ENCODE measurements around the gene UBAC2.

The UBAC2 gene

DNA sequence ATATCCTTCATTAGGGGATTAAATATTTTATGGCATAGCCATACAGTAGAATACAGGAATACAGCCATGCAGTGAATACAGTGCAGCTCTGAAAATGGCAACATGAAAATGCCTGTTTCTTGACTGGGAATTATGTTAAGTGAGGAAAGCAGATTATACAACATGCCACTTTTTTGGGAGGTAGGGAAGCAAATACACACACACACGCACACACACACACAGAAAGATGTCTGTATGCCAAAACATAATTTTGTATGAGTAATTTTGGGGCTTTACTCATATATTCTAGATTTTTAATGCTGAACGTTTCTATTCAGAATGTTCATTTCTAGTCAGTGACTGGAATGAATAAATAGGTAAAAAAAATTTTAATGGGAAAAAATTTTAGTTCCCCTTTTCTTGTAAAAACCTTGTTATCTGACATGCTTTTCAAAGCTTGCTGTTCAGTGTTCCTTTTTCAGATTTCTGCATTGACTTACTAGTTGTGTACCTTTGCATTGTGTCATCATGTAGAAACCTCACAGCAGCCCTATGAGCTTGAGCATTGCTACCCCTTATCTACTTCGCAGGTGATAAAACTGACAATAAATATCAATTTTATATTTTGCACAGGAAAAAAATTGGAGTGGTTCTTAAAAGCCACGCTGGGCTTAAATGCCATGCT, 98.7 kb downstream of the UBAC2 start:
- no peak for DNase-seq

DNA sequence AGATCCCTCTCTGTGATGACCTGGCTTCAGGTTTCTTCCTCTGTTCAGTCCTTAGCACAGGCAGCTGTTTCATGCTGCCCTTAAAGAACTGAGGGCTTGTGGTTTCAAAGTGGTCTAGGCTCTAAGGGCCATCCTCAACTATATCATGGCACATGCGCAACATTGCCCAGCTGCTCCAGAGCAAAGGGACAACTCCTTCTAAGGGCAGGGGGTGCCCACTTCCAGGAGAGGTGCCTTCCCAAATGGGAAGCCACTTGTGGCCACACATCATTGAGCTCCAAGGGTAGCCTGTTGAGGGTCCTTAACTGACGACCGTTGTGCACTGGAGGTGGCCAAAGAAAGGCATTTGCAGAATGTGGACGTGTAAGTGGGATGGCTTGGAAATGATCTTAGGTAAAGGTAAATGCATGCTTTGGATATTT, 99.3 kb downstream of the UBAC2 start:
- DNase-seq: no peak

DNA sequence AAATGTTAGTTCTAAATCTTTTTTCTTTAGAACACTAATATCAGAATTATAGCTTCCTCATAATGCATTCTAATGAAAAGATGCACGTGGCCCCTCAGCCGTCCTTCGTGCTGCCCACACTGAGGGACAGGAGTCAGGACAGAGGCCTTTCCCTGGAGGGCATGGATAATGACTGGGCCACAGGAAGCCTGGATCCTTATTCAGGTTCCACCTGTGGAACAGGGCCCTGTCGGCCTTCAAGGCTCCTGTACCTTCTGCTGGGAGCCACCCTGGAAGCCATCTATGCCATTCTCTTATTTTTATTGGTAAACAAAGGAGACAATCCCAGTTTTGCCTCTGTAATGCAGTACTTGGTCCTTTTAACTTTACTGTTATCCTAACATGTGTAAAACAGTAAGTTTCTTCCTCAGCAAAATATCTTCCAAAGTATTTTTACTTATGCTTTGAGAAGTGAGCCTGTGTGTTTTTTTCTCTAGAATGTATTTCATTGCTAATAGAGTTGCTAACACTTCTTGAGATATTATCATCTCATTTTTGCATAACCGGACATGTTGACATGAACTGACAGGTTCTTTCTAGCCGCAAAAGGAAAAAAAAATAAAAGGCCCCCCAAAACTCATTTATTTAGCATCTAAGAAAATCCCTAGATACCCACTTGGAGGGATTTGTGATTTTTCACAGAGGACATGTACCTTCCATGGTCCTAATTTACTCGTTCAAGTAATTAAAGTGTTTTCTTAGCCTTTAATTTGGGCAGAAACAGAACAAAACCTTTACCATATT, 100.6 kb downstream of the UBAC2 start:
- DNase-seq: no peak

DNA sequence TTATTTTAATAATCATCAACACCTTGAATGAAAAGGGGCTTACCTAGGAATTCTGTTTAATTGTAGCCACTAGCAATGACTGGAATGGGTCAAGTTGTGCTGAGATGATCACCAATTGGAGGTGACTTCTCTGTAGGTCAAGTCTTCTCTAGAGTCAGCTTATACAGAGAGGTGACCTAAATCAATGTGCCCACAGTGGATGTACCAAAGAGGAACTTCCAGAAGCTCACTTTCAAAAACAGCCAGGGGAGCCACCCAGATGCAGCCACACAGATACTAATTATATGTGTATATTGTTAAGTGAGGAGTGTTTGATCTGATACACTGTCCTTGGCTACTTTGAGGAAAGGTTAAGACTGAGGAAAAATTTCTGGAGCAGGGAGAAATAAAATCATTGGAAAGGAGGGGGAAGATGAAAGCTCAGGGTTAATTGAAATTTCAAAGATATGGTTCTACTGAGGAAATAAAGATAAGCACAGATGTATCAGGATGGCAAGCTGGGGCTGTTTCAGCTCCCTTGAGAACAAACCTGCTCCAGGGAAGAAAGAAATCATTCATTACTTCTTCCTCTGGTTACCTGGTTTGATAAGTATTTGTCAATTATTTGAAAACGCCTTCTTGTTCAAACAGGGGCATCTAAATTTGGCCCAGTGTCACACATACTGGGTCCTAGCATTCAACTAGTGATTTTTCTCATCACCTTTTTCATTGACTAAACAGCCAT, 101.4 kb downstream of the UBAC2 start:
- no peak for DNase-seq

DNA sequence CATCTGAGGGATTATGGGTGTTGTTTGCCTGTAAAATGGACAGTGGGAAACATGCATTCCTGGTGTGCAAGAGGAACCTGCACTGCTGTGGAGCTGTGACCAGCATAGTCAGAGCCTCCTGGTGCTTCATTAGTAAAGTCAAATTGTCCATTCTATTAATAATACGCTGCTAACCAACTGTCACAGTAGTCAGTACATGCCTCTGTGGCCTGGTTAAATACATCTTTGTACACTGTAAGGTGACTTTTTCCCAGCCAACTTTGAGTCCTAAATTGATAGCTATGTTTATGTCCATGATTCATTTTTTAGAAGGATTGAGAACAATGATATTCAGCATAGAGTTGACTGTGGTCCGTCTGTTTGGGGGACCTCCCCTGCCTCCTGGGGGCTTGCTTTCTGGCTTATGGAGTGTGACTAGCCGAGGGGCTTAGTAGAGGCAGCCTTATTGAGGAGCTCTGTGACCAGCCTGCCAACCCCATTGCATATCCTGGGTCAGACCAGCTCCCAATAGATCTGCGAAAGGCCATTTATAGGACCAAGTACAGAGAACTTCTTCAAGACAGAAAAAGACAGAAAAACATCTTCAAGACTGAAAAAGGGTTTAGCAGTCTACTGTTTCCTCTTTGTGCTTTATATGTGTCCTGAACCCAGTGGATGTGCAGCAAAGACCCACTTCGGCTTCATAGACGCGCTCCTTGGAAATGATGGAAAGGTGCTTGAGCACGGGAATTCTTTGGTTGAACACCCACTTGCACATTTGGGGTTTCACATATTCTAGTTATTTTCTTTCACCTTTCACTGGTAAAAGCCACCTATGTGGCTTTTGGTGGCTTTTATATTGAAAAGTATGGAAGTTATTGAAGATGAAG, 102.2 kb downstream of the UBAC2 start:
- no peak for DNase-seq

DNA sequence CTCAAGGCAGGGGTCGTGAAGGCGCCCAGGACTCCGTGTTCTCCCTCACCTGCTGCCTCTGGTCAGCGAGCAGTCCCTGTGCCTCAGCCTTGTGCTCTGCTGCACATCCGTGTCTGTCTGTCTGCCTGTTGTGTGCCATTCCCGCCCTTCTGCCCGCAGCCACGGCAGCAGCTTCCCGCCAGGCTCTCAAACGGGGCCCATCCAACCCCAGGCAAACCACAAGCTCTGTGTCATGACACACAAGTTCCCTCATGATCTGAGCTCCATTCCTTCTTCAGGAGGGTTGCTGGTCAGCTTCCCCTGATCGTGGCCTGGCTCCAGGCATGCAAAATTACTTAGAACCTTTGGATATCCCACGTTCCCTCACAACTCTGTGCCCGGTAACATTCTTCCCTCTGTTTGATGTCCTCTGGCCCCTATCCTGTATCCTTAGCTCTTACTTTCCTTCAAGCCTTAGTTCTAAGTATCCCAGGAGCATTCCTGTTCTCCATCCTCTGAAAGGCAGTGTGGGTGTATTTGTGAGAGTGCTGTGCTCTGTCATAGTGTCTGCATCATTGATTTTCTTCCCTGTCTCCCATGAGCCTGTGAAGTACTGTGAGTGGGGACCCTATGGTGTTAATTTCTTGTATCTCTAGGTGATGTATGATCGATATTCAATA, 103.3 kb downstream of the UBAC2 start:
- DNase-seq: no peak

DNA sequence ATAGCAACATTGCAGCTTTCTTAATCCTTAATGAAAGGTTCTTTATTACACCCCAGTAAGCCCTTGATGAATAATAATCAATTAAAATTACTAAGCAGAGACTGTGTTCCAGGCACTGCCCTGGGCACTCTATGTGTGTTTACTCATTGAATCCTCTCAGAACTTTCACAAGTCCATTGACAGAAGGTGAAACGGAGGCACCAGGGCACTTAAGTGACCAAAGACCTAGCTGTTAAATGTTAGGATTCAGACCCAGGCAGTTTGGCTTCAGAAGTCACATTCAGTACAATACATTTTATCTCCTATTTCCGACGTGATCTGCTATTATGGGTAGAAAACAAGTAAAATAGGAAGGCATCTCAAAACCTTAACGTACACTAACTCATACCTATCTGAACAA, 103.9 kb downstream of the UBAC2 start:
- no peak for DNase-seq

DNA sequence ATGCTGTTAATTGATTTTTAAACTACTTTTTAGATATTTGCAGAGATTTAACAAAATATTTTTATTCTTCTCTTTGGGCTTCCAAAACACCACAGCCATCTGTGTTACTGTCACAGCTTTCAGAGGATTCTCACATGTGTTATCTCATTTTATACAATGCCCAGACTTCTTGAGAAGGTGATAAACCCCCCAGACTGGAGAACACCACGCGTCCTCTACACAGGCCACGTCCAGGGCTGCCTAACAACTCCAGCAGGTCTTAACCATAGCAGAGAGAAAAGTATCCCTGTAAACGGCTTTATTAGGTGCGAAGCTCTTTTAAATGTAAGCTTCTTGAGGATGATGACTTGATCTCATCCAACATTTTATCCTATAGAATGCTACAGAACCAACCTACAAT, 104.5 kb downstream of the UBAC2 start:
- no peak for DNase-seq

DNA sequence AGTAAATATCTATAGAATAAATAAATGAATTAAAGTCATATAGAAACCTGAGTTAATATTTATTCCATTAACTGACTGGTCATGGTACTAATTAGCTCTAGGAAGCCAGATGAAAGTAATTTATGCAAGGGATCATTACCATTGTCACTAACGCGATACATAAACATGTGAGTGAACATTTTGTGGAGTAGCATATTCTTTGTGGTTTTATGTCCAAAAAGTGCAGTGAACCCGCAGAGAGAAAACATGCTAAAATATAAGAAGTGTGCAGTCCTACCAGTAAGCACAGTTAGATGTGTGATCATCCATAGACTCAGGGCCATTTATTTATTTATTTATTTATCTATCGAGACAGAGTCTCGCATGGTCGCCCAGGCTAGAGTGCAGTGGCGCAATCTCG, 104.9 kb downstream of the UBAC2 start:
- no peak for DNase-seq

DNA sequence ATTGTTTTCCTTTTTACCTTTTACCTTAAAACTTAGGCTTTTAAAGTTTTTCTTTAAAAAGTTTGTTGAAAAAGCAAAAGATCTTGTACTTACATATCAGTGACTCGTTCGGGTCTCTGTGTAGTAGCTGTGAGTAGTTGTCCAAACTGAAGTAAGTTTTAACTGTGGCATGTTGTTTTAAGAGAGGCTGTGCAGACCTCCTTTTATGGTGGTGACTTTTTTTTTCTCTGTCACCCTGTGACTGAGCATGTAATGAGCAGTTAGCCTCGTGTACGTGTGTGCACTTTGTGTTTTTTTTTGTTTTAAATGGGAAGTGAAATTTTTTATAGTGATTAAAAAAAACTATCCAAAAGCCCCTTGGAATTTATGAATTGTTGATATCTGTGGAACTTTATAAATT, 106.6 kb downstream of the UBAC2 start, which contains the start of gene GPR183:
TSS of gene GPR183 (minus strand) at position 153 of the 400 bp plus-strand sequence. CDS start 11,254 bp downstream, outside the sequence.
- no peak for DNase-seq

DNA sequence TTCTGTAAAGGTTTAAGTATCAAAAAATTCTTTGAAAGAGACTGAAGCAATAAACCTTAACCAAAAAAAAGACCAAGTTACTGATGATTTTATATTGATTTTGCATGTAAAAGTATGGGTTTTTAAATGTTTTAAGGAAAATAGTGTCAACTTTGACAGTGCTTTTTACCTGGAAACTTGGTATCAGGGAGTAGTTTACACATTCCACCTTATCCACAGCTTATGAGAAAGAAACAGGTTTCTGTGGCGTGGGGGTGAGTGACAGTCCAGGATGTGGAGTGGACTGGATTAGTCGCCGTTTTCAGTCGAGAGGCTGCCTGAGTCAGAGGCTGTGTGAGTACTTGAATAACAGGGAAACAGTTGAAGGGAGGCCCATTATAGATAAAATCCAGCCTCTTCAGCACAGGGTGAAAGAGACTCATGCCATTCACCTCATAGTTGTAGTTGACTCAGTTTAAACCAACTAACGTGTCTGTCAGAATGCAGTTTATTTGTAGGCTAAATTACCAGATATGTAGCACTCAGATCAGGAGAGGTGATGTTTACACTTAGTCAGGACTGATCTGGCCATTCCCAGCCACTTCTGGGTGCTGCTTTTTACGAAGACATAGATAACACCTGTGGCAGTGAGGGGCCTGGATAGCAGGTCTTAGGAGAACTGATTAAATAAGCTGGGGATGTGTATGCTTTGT, 107.1 kb downstream of the UBAC2 start:
- no peak for DNase-seq

DNA sequence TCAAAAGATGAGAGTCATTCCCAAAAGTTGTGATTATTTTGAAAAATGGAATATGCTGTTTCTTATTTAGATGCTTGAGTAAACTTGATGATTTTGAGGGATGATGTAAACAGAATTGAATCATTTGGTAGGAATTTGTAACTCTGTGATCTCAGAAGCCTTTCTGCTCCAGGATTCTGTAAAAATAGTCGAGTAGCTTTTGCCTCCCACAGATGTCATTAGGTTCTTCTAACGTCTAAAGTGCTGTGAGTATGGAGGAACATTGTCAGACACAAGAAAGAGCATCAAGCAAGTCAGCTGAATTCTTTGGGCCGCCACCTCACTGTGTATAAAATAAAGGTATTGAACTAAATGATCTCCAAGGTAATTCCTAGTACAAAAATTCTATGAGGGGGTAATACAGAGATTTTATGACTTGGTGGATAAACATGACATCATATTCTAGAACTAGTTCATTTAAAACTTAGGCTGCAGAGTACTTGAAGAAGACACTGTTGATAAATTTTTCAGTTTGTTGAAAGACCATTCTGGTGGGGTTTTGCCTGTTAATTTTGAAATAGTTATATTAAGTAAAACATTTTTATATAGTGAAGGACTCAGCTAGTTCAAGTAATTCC, 107.9 kb downstream of the UBAC2 start:
- DNase-seq: no peak

DNA sequence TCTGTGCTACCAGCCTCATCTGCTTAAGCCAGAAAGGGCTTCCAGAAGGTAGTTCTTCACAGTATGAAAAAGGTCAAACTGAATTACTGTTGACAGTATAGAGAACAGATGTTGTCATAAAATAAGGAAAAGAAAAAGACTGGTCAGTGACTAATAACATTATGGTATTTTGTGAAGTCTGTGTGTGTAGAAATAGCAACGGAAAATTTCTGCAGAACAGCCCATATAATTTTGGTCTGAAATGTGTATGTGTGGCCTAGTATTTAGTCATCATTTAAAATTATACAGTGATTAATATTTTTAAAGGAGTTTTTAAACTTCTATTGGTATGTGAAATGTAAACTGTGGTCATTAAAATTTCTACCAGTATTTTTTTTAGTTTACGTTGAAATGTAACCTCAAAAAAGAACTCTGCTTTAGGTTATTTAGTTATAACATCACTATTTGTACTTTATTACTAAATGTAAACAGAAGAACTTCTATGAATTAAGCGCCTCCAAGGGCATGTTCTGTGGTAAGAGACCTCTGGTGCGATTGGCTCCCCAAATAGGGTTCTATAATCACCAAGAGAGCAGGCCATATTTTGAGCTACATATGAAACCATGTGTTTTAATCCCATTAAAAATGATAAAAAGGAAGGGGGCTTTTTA, 109.9 kb downstream of the UBAC2 start:
- DNase-seq: no peak

DNA sequence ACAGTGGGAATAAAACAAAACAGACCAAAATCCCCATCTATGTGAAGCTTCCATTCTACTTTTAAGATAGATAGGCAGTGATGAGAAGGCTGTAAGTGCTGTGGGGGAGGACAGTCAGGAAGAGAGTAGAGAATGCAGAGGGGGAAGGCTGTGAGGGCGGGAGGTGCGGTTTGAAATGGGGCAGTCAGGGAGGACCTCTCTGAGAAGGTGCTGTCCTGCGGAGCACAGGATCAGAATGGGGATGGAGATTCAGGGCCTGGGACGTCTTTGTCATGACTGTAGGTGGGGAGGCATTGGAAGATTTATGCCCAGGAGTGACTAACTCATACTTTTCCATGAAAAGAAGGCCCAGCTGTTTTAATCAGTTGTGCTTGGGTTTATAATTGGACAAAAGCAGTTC, 110.5 kb downstream of the UBAC2 start:
- DNase-seq: no peak

DNA sequence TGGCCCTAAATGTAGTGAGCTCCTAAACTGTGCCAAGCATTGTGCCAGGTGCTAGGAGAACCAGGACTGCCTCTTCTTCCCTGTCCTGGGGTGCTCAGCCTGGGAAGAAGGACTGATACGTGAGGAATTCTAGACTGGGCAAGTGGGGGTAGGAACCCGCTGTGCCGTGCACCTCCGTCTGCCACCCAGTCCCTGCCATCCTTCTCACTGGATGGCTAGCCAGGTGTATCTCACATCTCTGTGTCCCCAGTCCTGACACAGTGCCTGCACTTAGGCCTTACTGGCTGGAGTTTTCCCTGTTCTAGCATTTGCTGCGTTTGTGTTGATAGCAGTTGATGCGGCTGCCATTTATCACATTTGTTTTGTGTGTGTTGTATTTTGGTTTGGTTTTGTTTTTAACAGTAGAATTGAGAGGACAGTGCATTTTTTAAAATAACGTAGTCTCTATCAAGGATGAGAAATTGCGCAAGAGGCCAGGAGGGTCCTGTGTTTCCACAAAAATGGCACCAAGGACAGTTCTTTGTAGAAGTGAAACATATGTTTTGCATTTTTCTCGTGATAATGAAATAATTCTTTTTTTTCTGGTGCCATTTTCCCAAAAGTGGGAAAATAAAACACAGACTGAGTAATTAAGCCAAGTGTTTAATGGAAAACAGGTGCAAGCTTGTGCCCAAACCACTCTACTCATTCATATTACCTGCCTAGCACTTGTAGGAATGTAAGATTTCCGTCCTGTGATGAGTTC, 111.3 kb downstream of the UBAC2 start:
- no peak for DNase-seq

DNA sequence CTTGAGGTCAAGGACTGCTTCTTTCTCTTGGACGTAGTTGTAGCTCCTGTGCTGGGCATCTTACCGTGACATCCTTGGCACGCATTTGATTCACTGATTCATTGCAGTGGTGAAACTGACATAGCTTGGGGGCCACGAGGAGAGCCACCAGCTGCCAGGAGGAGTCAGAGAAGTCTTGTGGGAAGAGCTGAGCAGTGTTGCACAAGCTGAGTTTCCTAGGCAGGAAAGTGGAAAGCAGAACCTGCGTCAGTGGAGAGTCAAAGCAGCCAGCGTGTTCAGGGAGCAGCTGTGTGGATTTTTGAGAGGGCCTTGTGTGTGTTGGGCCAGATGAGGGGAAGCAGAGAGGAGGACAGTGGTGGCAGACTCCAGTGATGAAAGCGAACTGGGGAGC, 111.8 kb downstream of the UBAC2 start:
- DNase-seq: no peak

DNA sequence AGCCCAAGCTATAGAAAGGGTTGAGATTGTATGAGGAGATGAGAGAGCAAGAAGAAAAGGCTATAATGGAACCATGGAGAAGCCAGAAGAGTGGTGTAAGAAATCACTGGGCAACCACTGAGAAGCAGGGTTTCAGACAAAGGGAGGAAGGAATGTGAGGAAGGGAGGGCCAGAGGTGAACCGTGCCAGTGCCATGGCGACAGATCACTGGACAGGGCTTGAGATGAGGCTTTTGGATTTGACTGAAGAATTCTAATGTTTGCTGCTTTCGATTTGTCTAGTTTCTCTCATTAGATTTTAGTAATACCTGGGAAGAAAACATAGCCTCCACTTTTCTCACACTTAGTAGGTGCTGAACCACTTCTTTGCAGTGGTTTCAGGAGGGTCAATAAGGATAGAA, 112.8 kb downstream of the UBAC2 start:
- DNase-seq: no peak

DNA sequence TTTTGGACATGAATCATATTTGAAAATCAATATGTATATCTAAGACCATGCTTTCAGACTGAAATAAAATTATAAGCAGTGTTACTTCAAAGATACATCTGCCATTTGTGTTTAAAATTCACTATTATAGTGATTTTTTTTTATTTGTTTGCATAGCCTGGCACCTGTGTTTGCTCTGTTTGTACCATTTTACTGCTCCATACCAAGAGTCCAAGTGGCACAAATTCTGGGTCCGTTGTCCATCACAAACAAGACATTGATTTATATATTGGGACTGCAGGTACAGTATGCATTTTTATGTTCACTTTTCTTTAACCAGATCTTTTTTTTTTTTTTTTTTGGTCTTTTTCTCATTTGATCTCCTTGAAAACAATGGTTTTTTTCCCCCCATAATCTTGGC, 113.3 kb downstream of the UBAC2 start:
- DNase-seq: no peak

DNA sequence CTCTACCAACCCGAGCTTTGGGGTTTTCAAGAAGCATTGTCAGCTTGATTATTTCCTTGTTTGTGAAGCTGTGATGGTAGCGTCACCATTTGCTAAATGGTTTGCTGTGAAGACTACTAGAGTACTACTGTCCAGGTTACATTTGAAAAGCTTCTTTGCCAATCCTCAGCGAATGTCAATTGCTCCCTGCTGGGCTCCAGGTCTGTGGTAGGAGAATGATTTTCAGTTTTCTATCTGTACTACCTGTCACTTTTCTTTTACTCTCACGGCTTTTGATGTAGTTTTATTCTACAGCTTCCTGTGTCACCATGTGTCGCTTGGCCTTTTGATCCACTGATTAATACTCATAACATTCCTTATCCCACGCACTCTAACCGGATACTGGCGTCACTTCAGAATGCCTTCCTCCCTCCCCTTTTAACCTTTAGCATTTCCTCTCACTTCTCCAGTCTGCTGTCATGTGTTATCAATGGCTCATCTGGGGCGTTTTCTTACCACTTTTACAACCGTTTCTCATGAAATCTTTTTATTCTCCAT, 114.1 kb downstream of the UBAC2 start:
- no peak for DNase-seq

DNA sequence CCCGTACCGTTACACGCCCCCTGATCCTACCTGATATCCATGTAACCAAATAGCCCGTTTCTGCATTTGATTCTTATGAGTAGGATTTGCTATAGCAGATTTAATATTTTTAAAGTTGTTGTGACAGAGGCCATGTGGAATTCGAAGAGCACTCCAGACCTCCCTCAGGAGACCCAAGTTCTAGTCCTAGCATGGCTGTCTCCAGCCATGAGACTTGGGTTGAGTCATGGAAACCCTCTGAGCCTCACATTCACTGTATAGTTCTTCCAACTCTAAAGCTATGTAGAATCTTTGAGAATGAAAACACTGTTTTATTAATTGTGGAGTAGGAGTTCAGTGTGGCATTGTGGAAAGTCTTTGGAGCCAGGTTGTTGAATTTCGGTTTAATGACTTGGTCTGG, 114.5 kb downstream of the UBAC2 start:
- DNase-seq: no peak

All from right forelimb (tissue), 1 donor.